ENCODE data around the gene CCDC138. TPM values are rescaled to one million over a fixed set of nuclear protein-coding genes. Genes with fewer than 3 reads are reported as not detected.

The CCDC138 gene
- total RNA-seq, 4 donors from 2014 or later, result 1.6 to 10.3 (median 3.2) TPM

DNA sequence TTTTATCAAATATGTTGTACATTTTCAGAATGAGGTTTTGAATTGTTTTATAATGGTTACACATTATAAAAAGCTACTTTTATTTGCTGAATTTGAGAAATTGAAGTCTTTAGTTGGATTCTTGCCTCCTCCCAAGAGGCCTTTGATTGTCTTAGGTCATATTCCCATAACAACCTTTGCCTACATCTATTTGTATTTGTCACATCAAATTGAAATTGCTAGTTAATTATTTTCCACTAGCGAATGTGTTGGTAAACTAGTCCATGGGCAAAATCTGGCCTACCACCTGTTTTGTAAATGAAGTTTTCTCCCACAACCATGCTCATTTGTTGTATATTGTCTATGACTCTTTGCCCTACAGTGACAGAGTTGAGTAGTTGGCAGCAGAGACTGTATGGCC lies 60.4 kb downstream of the CCDC138 start:
- no peak for ATAC-seq (ENCODE audit: low FRiP score)
- TF ChIP-seq, protein P1, sequence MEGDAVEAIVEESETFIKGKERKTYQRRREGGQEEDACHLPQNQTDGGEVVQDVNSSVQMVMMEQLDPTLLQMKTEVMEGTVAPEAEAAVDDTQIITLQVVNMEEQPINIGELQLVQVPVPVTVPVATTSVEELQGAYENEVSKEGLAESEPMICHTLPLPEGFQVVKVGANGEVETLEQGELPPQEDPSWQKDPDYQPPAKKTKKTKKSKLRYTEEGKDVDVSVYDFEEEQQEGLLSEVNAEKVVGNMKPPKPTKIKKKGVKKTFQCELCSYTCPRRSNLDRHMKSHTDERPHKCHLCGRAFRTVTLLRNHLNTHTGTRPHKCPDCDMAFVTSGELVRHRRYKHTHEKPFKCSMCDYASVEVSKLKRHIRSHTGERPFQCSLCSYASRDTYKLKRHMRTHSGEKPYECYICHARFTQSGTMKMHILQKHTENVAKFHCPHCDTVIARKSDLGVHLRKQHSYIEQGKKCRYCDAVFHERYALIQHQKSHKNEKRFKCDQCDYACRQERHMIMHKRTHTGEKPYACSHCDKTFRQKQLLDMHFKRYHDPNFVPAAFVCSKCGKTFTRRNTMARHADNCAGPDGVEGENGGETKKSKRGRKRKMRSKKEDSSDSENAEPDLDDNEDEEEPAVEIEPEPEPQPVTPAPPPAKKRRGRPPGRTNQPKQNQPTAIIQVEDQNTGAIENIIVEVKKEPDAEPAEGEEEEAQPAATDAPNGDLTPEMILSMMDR (IDR thresholded peaks at IDR 0.05), result no peak
- DNase-seq (ENCODE audit: low spot score), result no peak

DNA sequence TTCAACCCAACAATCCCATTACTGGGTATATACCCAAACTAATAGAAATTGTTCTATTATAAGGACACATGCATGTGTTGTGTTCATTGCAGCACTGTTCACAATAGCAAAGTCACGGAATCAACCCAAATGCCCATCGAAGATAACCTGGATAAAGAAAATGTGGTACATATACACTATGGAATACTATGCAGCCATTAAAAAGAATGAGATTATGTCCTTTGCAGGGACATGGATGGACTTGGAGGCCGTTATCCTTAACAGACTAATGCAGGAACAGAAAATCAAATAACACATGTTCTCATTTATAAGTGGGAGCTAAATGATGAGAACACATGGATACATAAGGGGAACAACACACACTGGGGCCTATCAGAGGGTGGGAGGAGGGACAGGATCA lies 65.8 kb downstream of the CCDC138 start:
- DNase-seq (ENCODE audit: low spot score) (no peak), ATAC-seq (ENCODE audit: low FRiP score) (no peak)
- TF ChIP-seq, protein P1 (IDR thresholded peaks at IDR 0.05), result no peak

DNA sequence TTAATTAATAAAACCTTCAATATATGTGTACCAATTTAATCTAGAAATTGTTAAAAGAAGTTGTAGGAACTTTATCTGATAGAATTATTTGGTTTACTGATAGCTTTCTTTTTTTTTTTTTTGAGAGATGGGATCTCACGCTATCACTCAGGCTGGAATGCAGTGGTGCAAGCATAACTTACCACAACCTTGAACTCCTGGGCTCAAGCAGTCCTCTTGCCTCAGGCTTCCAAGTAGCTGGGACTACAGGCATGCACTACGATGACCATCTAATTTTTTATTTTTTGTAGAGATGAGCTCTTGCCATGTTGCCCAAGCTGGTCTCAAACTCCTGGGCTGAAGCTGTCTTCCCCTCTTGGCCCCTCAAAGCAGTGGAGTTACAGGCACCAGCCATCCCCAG lies 66.8 kb downstream of the CCDC138 start:
- TF ChIP-seq, protein P1 (IDR thresholded peaks at IDR 0.05), result no peak
- ATAC-seq (ENCODE audit: low FRiP score), result no peak
- no peak for DNase-seq (ENCODE audit: low spot score)

DNA sequence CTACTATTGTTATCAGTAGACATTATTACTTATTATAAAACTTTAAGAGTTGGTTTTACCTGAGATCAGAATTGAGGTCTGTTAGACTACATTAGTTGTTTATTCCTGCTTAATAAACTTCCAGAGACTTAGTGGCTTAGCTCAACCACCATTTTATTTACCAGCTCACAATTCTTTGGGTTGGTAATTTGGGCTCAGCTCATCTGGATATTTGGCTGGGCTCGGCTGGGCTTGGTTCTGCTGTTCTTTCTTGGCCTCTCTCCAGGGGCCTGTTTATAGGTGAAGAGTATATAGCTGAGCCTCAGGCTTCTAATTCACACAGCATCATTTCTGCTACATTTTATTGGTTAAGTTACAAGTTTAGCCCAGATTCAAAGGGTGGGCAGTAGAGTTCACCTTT lies 67.9 kb downstream of the CCDC138 start:
- no peak for ATAC-seq (ENCODE audit: low FRiP score)
- TF ChIP-seq, protein P1 (IDR thresholded peaks at IDR 0.05), result no peak
- DNase-seq (ENCODE audit: low spot score), result no peak

DNA sequence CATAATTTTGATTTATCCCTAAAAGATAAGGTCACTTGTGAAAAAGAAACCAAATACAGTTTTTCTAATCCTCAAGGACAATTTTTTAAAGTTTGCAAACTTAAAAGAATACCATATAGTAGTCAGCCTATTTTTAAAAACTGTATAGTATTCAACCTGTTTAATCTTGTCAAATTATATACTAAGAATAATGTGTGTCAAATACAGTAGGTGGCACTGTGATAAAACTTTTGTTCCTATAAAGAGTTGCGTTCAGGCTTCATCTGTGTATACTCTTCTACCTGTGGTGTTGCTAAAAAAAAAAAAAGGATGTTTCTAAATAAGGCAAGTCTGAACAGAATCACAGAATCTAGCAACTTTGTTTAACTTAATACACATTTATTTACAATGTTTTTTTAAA lies 68.6 kb downstream of the CCDC138 start:
- DNase-seq (ENCODE audit: low spot score) (no peak), ATAC-seq (ENCODE audit: low FRiP score) (no peak)
- TF ChIP-seq, protein P1 (IDR thresholded peaks at IDR 0.05), result no peak

DNA sequence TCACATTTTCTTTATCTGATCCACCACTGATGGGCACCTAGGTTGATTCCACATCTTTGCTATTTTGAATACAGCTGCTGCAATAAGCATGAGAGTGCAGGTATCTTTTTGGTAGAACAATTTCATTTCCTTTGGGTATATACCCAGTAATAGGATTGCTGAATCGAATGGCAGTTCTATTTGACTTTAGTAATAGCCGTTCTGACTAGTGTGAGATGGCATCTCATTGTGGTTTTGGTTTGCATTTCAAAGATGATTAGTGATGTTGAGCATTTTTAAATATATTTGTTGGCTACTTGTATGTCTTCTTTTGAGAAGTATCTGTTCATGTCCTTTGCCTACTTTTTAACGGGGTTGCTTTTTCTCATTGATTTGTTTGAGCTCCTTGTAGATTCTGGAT lies 72.3 kb downstream of the CCDC138 start:
- TF ChIP-seq, protein P1 (IDR thresholded peaks at IDR 0.05), result no peak
- ATAC-seq (ENCODE audit: low FRiP score) (no peak), DNase-seq (ENCODE audit: low spot score) (no peak)

DNA sequence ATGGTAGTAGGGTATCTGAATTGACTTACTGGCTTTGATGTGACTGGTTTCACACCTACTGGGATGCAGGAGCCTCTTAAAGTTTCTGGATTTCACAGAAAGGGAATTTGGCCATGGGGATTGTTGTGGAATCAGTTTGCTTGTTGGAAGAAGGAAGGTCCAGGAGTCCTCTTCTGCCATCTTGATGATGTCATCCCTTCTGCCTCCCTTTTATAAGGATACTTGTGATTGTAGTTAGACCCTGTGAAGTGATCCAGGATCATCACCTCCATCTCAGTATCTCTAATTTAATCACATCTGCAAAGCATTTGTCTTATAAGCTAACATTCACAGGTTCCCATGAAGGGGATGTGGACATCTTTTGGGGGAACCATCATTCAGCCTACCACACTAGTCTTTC lies 79.5 kb downstream of the CCDC138 start:
- DNase-seq (ENCODE audit: low spot score), result no peak
- TF ChIP-seq, protein P1 (IDR thresholded peaks at IDR 0.05), result no peak
- ATAC-seq (ENCODE audit: low FRiP score), result no peak

Data from omental fat pad (tissue), 4 donors.